ENCODE measurements around the gene SMIM29.

- TF ChIP-seq CTCF (IDR thresholded peaks at IDR 0.05), result no peak
- TF ChIP-seq POLR2A (IDR thresholded peaks at IDR 0.05), result no peak
Measured at GRCh38 chr6:34276881-34277762, 28.3 kb upstream of the SMIM29 start.
